ENCODE measurements around the gene UBE2E2.

DNA sequence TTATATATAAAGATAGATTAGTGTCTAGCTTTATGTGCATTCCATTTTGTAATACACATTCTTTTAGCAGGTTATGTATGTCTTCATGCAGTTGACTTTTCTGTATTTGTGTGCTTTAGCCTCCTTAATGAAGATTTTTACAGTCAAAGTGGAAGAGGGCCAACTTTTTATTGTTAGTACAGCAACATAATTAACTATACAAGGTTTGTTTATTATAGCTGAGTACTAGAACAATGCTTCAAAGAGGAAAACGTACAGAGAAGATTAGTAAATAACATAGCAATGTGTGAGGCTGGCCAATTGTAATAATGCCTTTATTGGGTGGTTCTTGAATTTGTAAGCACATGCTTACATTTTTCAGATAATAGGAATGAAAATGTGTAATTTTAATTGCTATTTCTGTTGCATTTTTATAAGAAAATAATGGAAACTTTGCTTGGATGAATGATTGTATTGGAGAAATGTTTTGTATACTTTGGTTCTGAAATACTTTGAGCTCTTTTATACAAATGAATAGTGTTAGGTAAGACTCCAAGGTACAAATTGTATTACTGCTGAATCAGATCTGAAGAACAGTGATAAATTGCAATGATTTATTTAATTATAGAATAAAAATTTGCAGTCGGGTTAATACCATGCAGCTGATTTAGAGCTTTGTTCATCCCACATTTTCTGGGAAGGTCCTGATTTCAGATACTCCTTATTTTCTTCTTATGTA is 41.4 kb downstream of the UBE2E2 start:
- TF ChIP-seq, protein P1, sequence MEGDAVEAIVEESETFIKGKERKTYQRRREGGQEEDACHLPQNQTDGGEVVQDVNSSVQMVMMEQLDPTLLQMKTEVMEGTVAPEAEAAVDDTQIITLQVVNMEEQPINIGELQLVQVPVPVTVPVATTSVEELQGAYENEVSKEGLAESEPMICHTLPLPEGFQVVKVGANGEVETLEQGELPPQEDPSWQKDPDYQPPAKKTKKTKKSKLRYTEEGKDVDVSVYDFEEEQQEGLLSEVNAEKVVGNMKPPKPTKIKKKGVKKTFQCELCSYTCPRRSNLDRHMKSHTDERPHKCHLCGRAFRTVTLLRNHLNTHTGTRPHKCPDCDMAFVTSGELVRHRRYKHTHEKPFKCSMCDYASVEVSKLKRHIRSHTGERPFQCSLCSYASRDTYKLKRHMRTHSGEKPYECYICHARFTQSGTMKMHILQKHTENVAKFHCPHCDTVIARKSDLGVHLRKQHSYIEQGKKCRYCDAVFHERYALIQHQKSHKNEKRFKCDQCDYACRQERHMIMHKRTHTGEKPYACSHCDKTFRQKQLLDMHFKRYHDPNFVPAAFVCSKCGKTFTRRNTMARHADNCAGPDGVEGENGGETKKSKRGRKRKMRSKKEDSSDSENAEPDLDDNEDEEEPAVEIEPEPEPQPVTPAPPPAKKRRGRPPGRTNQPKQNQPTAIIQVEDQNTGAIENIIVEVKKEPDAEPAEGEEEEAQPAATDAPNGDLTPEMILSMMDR (IDR thresholded peaks at IDR 0.05; ENCODE audit: low read depth, low read length), result no peak
- TF ChIP-seq POLR2A (IDR thresholded peaks at IDR 0.05; ENCODE audit: extremely low read depth, insufficient read length) (no peak), MYC (IDR thresholded peaks at IDR 0.05; ENCODE audit: low read depth, low read length) (no peak)
- TF ChIP-seq, protein P2, sequence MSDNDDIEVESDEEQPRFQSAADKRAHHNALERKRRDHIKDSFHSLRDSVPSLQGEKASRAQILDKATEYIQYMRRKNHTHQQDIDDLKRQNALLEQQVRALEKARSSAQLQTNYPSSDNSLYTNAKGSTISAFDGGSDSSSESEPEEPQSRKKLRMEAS (IDR thresholded peaks at IDR 0.05; ENCODE audit: low read depth, low read length), result no peak
